Uterus (tissue), 4 donors: ENCODE results near the gene CDC42BPG. TPM values are rescaled to one million over a fixed set of nuclear protein-coding genes. Genes with fewer than 3 reads are reported as not detected.

Source experiments
- DNase-seq, 2 donors: peaks; one replicate each; pipeline ENCODE4 v3.0.0-alpha.2; 2019 to 2020
- H3K27ac ChIP-seq, 2 donors: fragments of 200-600 bp; sonication (generic); 1 replicate in 1 of 2; 2 replicates in 1 of 2; pipeline ENCODE4 v1.5.1; 2016 to 2018
- H3K27me3 ChIP-seq, 2 donors: fragments of 200-600 bp; sonication (generic); one replicate each; pipeline ENCODE4 v1.5.1; 2018 to 2019; ENCODE audit warnings: control low read depth in 1 of 2
- H3K36me3 ChIP-seq, 2 donors: fragments of 200-600 bp; sonication (generic); one replicate each; pipeline ENCODE4 v1.5.1; 2019; ENCODE audit warnings: control low read depth in 1 of 2
- H3K4me1 ChIP-seq, 2 donors: fragments of 200-600 bp; sonication (generic); one replicate each; pipeline ENCODE4 v1.5.1; 2018 to 2019; ENCODE audit warnings: control low read depth in 1 of 2
- H3K4me3 ChIP-seq, 2 donors: fragments of 200-600 bp; sonication (generic); 1 replicate in 1 of 2; 2 replicates in 1 of 2; pipeline ENCODE4 v1.5.1; 2018 to 2019; ENCODE audit warnings: mild to moderate bottlenecking in 1 of 2
- H3K9me3 ChIP-seq, 2 donors: fragments of 200-600 bp; sonication (generic); one replicate each; pipeline ENCODE4 v1.5.1; 2019; ENCODE audit warnings: control low read depth in 1 of 2
- CTCF ChIP-seq, 4 experiments: fragments of 200-600 bp in 2 of 4; fragments of 450-650 bp in 2 of 4; sonication (generic) in 2 of 4; IDR thresholded peaks; one replicate each; pipeline ENCODE4 v1.5.1; 2016 to 2019; ENCODE audit warnings: antibody characterized with exemption in 4 of 4, mild to moderate bottlenecking in 2 of 4, moderate library complexity in 1 of 4
- POLR2A ChIP-seq, 2 donors: fragments of 450-650 bp; IDR thresholded peaks; one replicate each; pipeline ENCODE4 v1.6.1; 2016; ENCODE audit warnings: antibody characterized with exemption in 2 of 2, mild to moderate bottlenecking in 1 of 2, moderate library complexity in 1 of 2
- intact Hi-C: fragments of 100-400 bp; cut with DNase I; formaldehyde crosslinking; loops from one replicate; pipeline ENCODE4 v1.15.1; 2023; ENCODE audit warnings: low total_unique reads
- total RNA-seq, 4 donors: library from RNA; depleted of rRNA in 3 of 4; stranded (reverse); fragments of >200 nt in 3 of 4; gene quantifications; one replicate each; pipeline versions ENCODE4 v1.1.0 to v1.2.4, GENCODE V29; 2014 to 2023
- donor health status: DM: yes; HTN: yes; CAD: no.

CDC42BPG gene
- total RNA-seq, 4 donors from 2014 or later = under 0.01 to 2.7 (median 0.30) TPM

- H3K9me3 ChIP-seq = no peaks in the 10 kb centered on the region
- peaks cover 7 to 14% of the 10 kb centered on the region in 2 donors for H3K4me1 ChIP-seq
- no peaks in the 10 kb centered on the region for H3K27me3 ChIP-seq
- H3K27ac ChIP-seq = peak within 1 kb of the TSS; percentile 99
- no peaks in the 10 kb centered on the region for H3K36me3 ChIP-seq
- H3K4me3 ChIP-seq = peak within 1 kb of the TSS; percentile 88 to 89
- peak; percentile 99 to 100 for DNase-seq
- TF ChIP-seq CTCF (IDR thresholded peaks at IDR 0.05) (peak; percentile 12 to 38 (median 29)), POLR2A (IDR thresholded peaks at IDR 0.05) (peak; percentile 97 to 99)
- intact Hi-C loops = no loop called here
Observed at GRCh38 chr11:64778473-64779298, 65.8 kb downstream of the CDC42BPG start, which contains the start of gene SF1. Gene SF1, minus strand, starts transcription at chr11:64778542. Its CDS starts 150 bp downstream, at chr11:64778392.

GRCh38 chr11:64778223-64778472 lies 66.3 kb downstream of the CDC42BPG start:
- H3K27ac ChIP-seq = peak overlapping the region; percentile 99
- no peaks in the 10 kb centered on the region for H3K9me3 ChIP-seq
- DNase-seq = no peak
- TF ChIP-seq POLR2A (IDR thresholded peaks at IDR 0.05) = no peak
- TF ChIP-seq CTCF (IDR thresholded peaks at IDR 0.05) = no peak
- no peaks in the 10 kb centered on the region for H3K36me3 ChIP-seq
- peaks cover 7 to 14% of the 10 kb centered on the region in 2 donors for H3K4me1 ChIP-seq
- peak overlapping the region; percentile 88 to 89 for H3K4me3 ChIP-seq
- no peaks in the 10 kb centered on the region for H3K27me3 ChIP-seq
- intact Hi-C loops = no loop called here

GRCh38 chr11:64777449-64778222 lies 66.8 kb downstream of the CDC42BPG start:
- peaks cover 7 to 14% of the 10 kb centered on the region in 2 donors for H3K4me1 ChIP-seq
- peak in 1 of 2 donors; percentile 5 for TF ChIP-seq POLR2A (IDR thresholded peaks at IDR 0.05)
- TF ChIP-seq CTCF (IDR thresholded peaks at IDR 0.05) = no peak

GRCh38 chr11:64776875-64777274 lies 67.6 kb downstream of the CDC42BPG start:
- no peak for DNase-seq
- Histone ChIP-seq H3K36me3 (no peaks in the 10 kb centered on the region), H3K9me3 (no peaks in the 10 kb centered on the region), H3K27ac (peak overlapping the region; percentile 71 to 99), H3K27me3 (no peaks in the 10 kb centered on the region), H3K4me1 (peaks cover 7 to 14% of the 10 kb centered on the region in 2 donors), H3K4me3 (peak overlapping the region; percentile 57 to 88)
- TF ChIP-seq CTCF (IDR thresholded peaks at IDR 0.05) (no peak), POLR2A (IDR thresholded peaks at IDR 0.05) (no peak)
- intact Hi-C loops = no loop called here

More at GRCh38 chr11:64777449-64778222, 66.8 kb downstream of the CDC42BPG start:
- H3K36me3 ChIP-seq = no peaks in the 10 kb centered on the region
- H3K27me3 ChIP-seq = no peaks in the 10 kb centered on the region
- H3K27ac ChIP-seq = peak overlapping the region; percentile 99
- DNase-seq = peak; percentile 77 to 80
- no peaks in the 10 kb centered on the region for H3K9me3 ChIP-seq
- peak overlapping the region; percentile 88 to 89 for H3K4me3 ChIP-seq
- intact Hi-C loops = no loop called here

- H3K36me3 ChIP-seq = no peaks in the 10 kb centered on the region
Observed at GRCh38 chr11:64776425-64776824, 68.0 kb downstream of the CDC42BPG start.

More at GRCh38 chr11:64776425-64776824, 68.0 kb downstream of the CDC42BPG start:
- peak overlapping the region in 1 of 2 donors; percentile 88 for H3K4me3 ChIP-seq
- DNase-seq = no peak
- TF ChIP-seq CTCF (IDR thresholded peaks at IDR 0.05) (no peak), POLR2A (IDR thresholded peaks at IDR 0.05) (no peak)
- peaks cover 7 to 14% of the 10 kb centered on the region in 2 donors for H3K4me1 ChIP-seq
- no peaks in the 10 kb centered on the region for H3K27me3 ChIP-seq
- H3K9me3 ChIP-seq = no peaks in the 10 kb centered on the region
- intact Hi-C loops = no loop called here
- no peak overlapping the region for H3K27ac ChIP-seq
